Lower leg skin (tissue), 4 donors: ENCODE measurements around the gene ASPN. TPM values are rescaled to one million over a fixed set of nuclear protein-coding genes. Genes with fewer than 3 reads are reported as not detected.

Source experiments
- DNase-seq, 2 donors: peaks; one replicate each; pipeline ENCODE4 v3.0.0-alpha.2; 2019; ENCODE audit warnings: low spot score in 2 of 2
- H3K4me3 ChIP-seq: fragments of 200-600 bp; sonication (generic); 2 replicates; pipeline ENCODE4 v1.5.1; 2017; ENCODE audit warnings: mild to moderate bottlenecking, low read depth; ENCODE audit not compliant: poor library complexity, severe bottlenecking
- POLR2A ChIP-seq, 2 donors: fragments of 450-650 bp; IDR thresholded peaks; one replicate each; pipeline ENCODE4 v1.6.1; 2016 to 2017; ENCODE audit warnings: antibody characterized with exemption in 2 of 2, mild to moderate bottlenecking in 1 of 2, moderate library complexity in 1 of 2
- WGBS, 2 donors: methylation state at CpG; one replicate each; pipeline ENCODE4 v1.1.5; 2018; 5-methylcytosine and 5-hydroxymethylcytosine counted together
- intact Hi-C: fragments of 100-400 bp; cut with DNase I; formaldehyde crosslinking; loops from one replicate; pipeline ENCODE4 v1.15.0; 2023; ENCODE audit warnings: low total_unique reads
- total RNA-seq, 4 donors: library from RNA; depleted of rRNA; stranded (reverse); fragments of >200 nt; gene quantifications; one replicate each; pipeline ENCODE4 v1.1.0, GENCODE V29; 2016
- TF ChIP-seq, protein P1 (sequence below), 3 donors: fragments of 450-650 bp; IDR thresholded peaks; one replicate each; pipeline ENCODE4 v1.5.1; 2016; ENCODE audit warnings: antibody characterized with exemption in 3 of 3, mild to moderate bottlenecking in 3 of 3, moderate library complexity in 2 of 3

Gene ASPN
- total RNA-seq, 4 donors from 2014 or later, result 3.0 to 9.1 (median 5.7) TPM

DNA sequence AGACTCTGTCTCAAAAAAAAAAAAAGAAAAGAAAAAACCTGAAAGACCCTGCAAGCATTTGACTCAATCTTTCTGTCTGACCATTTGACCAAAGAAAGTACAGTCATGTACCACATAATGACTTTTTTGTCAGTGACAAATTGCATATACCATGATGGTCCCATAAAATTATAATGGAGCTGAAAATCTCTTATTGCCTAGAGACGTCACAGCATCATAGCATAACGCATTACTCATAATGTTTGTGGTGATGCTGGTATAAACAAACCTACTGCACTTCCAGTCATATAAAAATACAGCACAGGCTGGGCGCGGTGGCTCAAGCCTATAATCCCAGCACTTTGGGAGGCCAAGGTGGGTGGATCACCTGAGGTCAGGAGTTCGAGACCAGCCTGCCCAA lies 43.0 kb upstream of the ASPN start:
- no peak overlapping the region for H3K4me3 ChIP-seq
- TF ChIP-seq, protein P1, sequence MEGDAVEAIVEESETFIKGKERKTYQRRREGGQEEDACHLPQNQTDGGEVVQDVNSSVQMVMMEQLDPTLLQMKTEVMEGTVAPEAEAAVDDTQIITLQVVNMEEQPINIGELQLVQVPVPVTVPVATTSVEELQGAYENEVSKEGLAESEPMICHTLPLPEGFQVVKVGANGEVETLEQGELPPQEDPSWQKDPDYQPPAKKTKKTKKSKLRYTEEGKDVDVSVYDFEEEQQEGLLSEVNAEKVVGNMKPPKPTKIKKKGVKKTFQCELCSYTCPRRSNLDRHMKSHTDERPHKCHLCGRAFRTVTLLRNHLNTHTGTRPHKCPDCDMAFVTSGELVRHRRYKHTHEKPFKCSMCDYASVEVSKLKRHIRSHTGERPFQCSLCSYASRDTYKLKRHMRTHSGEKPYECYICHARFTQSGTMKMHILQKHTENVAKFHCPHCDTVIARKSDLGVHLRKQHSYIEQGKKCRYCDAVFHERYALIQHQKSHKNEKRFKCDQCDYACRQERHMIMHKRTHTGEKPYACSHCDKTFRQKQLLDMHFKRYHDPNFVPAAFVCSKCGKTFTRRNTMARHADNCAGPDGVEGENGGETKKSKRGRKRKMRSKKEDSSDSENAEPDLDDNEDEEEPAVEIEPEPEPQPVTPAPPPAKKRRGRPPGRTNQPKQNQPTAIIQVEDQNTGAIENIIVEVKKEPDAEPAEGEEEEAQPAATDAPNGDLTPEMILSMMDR (IDR thresholded peaks at IDR 0.05), result no peak
- no peak for TF ChIP-seq POLR2A (IDR thresholded peaks at IDR 0.05)
- intact Hi-C loops, result no loop called here
- WGBS, 2 donors, result 95% methylated on average over 5 of the region's 5 CpGs
- DNase-seq, result no peak

DNA sequence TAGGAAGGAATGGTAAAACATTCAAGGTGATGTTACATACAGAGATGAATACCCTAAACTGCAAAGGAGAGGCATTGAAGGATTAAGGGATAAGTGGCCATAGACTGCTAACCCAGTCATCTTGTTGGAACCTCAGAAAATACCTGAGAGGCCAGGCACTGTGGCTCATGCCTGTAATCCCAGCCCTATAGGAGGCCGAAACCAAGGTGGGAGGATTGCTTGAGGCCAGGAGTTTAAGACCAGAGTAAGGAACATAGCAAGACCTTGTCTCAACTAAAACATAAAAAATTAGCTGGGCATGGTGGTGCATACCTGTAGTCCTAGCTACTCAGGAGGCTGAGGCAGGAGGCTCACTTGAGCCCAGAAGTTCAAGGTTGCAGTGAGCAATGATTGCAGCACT lies 42.6 kb upstream of the ASPN start:
- TF ChIP-seq, protein P1 (IDR thresholded peaks at IDR 0.05), result no peak
- TF ChIP-seq POLR2A (IDR thresholded peaks at IDR 0.05), result no peak
- 79 to 95% methylated on average over 1 of the region's 1 CpG for WGBS, 2 donors
- DNase-seq, result no peak
- intact Hi-C loops, result no loop called here
- H3K4me3 ChIP-seq, result no peak overlapping the region

DNA sequence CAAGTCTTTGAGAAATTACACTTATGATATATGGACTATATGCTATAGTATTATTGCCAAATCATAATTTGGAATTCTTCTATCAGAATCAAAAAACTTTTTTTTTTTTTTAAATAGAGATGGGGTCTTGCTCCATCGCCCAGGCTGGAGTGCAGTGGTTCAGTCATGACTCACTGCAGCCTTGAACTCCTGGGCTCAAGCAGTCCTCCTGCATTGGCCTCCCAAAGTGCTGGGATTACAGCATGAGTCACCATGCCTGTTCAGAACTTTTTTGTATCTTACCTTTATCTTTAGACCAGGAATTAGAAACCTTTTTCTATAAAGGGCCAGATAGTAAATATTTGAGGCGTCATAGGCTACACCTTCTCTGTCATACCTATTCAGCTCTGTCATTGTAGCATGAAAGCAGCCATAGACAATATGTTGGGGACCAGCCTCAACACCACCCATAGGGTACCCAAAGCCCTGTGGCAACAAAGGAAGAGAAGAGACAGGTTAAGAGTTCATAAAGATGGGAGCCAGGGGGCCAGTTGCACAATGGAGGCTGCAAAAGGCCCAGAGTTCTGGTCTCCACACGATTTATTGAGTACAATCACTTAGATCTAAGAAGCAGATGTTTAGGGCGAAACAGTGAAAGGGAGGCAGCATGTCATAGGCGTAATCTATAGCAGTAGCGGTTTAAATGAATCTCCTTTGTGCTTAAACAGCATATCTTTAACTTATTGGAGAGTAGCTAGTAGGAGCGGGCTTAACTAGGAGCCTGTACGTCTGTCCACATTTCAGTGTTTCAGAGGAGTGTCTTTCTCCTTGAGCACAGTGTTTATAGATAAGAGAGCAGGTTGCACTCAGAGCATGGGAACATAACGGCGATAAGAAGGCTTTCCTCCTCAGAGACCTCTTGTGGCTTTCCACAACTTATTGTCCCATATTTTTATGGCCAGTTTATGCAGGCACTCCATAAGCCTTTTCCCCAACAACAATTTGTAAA lies 41.0 kb upstream of the ASPN start:
- intact Hi-C loops, result no loop called here
- 93 to 94% methylated on average over 10 of the region's 10 CpGs for WGBS, 2 donors

DNA sequence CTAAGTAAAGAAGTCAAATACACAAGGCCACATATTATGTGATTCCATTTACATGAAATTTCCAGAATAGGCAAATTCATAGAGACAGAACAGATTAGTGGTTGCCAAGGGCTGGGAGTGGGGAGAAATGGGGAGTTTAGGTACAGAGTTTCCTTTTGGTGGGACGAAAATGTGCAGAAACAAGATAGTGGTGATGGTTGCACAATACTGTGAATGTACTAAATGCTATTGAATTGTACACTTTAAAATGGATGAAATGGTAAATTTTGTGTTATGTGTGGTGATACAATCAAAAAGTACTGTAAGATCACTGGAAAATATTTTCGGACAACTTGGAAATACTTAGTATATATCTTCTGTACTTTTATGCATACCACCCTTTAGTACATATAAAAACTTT lies 38.5 kb upstream of the ASPN start:
- no peak for DNase-seq

More for the DNA sequence above, 41.0 kb upstream of the ASPN start:
- TF ChIP-seq POLR2A (IDR thresholded peaks at IDR 0.05), result no peak
- TF ChIP-seq, protein P1 (IDR thresholded peaks at IDR 0.05), result no peak
- no peak for DNase-seq
- H3K4me3 ChIP-seq, result no peak overlapping the region

DNA sequence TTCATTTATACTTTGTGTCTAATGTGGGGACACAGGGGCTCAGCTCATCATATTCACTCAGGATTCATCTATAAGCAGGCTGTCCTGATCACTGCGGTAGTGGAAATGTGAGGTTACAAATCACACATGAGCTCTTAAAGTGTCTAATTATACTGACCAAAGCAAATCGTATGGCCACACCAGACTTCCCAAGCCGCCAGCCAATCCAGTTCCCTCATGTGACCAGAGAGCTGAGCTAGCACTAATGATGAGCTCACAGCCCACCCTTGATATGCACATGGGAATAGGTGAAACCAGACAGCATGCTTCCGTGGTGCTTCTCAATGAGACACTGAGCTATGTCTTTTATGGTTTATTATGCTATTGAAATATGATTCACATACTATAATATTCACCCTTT lies 35.9 kb upstream of the ASPN start:
- intact Hi-C loops, result no loop called here
- TF ChIP-seq, protein P1 (IDR thresholded peaks at IDR 0.05), result no peak
- no peak for TF ChIP-seq POLR2A (IDR thresholded peaks at IDR 0.05)
- H3K4me3 ChIP-seq, result no peak overlapping the region
- DNase-seq, result no peak
- WGBS, 2 donors, result 87 to 89% methylated on average over 4 of the region's 4 CpGs

More for the DNA sequence above, 38.5 kb upstream of the ASPN start:
- TF ChIP-seq, protein P1 (IDR thresholded peaks at IDR 0.05), result no peak
- no peak for TF ChIP-seq POLR2A (IDR thresholded peaks at IDR 0.05)
- intact Hi-C loops, result no loop called here
- 94 to 98% methylated on average over 2 of the region's 2 CpGs for WGBS, 2 donors
- H3K4me3 ChIP-seq, result no peak overlapping the region
